Brain microvascular endothelial cell (primary cell): ENCODE data around the gene SCN11A.

Source experiments
- DNase-seq: peaks from one replicate; pipeline ENCODE4 v3.0.0-alpha.2; 2020
- H3K27ac ChIP-seq: fragments of 250-450 bp; sonication (Bioruptor Pico); 2 replicates; pipeline ENCODE4 v1.5.1; 2020; ENCODE audit warnings: mild to moderate bottlenecking, moderate library complexity
- H3K27me3 ChIP-seq: fragments of 250-450 bp; sonication (Bioruptor Pico); replicated peaks from 2 replicates; pipeline ENCODE4 v1.5.1; 2020; ENCODE audit warnings: mild to moderate bottlenecking
- H3K36me3 ChIP-seq: fragments of 250-450 bp; sonication (Bioruptor Pico); replicated peaks from 2 replicates; pipeline ENCODE4 v1.5.1; 2020; ENCODE audit warnings: mild to moderate bottlenecking
- H3K4me3 ChIP-seq: 2 replicates; pipeline ENCODE4 v1.5.1; 2011; ENCODE audit warnings: low read depth, mild to moderate bottlenecking, control low read depth, low read length, moderate library complexity
- CTCF ChIP-seq: IDR thresholded peaks from 2 replicates; pipeline ENCODE4 v1.5.1; 2011; ENCODE audit warnings: low read depth, mild to moderate bottlenecking, moderate library complexity, low read length, control low read depth, inconsistent platforms; ENCODE audit errors: missing control alignments
- in situ Hi-C: cut with HindIII; loops from 2 replicates; pipeline ENCODE4 v1.10.0; 2017; ENCODE audit warnings: low sequenced_read_pairs, low pct_ligation_motif_present

SCN11A gene

DNA sequence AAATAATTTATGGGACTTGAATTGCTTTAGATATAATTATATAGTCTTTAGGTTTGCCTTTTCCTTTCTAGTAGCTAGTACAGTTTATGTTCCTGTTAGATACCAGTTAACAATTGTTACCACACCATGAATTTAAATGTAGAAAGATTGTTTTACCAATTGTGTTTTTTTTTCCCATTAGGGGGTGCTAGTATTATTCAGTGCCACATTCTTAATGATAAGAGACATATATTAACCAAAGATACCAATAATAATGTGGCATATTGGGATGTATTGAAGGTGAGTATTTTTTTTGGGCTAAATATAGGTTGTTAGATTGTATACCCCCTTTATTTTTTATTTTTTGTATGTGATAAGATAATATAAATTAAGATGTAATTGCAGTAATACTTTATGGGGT is 27.8 kb upstream of the SCN11A start:
- Histone ChIP-seq H3K4me3 (no peak overlapping the region), H3K27ac (no peak overlapping the region), H3K36me3 (peaks cover 7% of the 10 kb centered on the region), H3K27me3 (no peaks in the 10 kb centered on the region)
- no peak for DNase-seq
- in situ Hi-C loops: no loop called here
- no peak for TF ChIP-seq CTCF

- no peak for DNase-seq
- Histone ChIP-seq H3K4me3 (no peak overlapping the region), H3K27me3 (no peaks in the 10 kb centered on the region), H3K36me3 (peaks cover 12% of the 10 kb centered on the region), H3K27ac (no peak overlapping the region)
- in situ Hi-C loops: no loop called here
- TF ChIP-seq CTCF: no peak
Observed at GRCh38 chr3:39075910-39076309, 24.2 kb upstream of the SCN11A start.

GRCh38 chr3:39068556-39068955 is 16.8 kb upstream of the SCN11A start:
- no peak for DNase-seq
- H3K36me3 ChIP-seq: peaks cover 9% of the 10 kb centered on the region
- H3K4me3 ChIP-seq: no peak overlapping the region
- H3K27me3 ChIP-seq: no peaks in the 10 kb centered on the region
- H3K27ac ChIP-seq: no peak overlapping the region
- no peak for TF ChIP-seq CTCF
- in situ Hi-C loops: no loop called here

DNA sequence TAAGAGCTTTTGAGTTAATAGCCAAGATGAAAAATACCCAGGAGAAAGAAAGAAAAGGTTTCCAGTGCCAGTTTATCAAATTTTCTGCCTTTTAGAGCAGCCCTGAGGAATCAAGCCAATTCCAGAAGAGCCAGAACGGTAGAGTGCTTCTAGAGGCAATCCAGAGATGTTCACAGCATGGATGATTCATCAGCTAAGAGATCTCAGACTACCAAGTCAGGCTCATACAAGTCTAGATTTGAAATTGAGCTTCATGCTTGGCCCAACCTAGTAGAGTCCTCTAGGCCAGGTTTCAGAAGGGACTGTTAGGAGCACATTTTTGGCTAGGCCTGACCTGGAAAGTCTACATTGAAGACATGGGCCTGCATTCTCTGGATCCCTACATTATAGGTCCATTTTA is 15.5 kb upstream of the SCN11A start:
- no peak for TF ChIP-seq CTCF
- no peaks in the 10 kb centered on the region for H3K27me3 ChIP-seq
- no peak overlapping the region for H3K4me3 ChIP-seq
- H3K27ac ChIP-seq: no peak overlapping the region
- peaks cover 7% of the 10 kb centered on the region for H3K36me3 ChIP-seq
- in situ Hi-C loops: no loop called here
- DNase-seq: peak; percentile 11

- Histone ChIP-seq H3K36me3 (peaks cover 5% of the 10 kb centered on the region), H3K4me3 (no peak overlapping the region), H3K27me3 (no peaks in the 10 kb centered on the region), H3K27ac (no peak overlapping the region)
- TF ChIP-seq CTCF: peak; percentile 76
- in situ Hi-C loops: no loop called here
- DNase-seq: peak; percentile 62
Observed at GRCh38 chr3:39065197-39065596, 13.5 kb upstream of the SCN11A start.

- in situ Hi-C loops: no loop called here
- H3K27ac ChIP-seq: no peak overlapping the region
- no peaks in the 10 kb centered on the region for H3K27me3 ChIP-seq
- peaks cover 5% of the 10 kb centered on the region for H3K36me3 ChIP-seq
- H3K4me3 ChIP-seq: no peak overlapping the region
- TF ChIP-seq CTCF: no peak
- DNase-seq: peak; percentile 15
Observed at GRCh38 chr3:39064646-39065045, 12.9 kb upstream of the SCN11A start.
